GM12878 (cell line): Measurements from ENCODE around the gene EIF2S3B. TPM values are rescaled to one million over a fixed set of nuclear protein-coding genes. Genes with fewer than 3 reads are reported as not detected.

ENCODE experiments used
- CUX1 ChIP-seq: IDR thresholded peaks from 2 replicates; pipeline ENCODE4 v1.6.1; 2012; ENCODE audit warnings: improper control_type of control experiment, low read depth, low read length; ENCODE audit not compliant: insufficient replicate concordance
- PAX5 ChIP-seq: IDR thresholded peaks from 2 replicates; pipeline ENCODE4 v1.6.1; 2011; ENCODE audit warnings: low read depth, low read length, borderline replicate concordance
- polyA plus RNA-seq, 11 experiments: library from polyadenylated mRNA; depleted of rRNA in 4 of 11; unstranded in 6 of 11; stranded (reverse) in 5 of 11; fragments of >200 nt; fragmentation: Nextera tagmentation in 4 of 11; fragmentation: Illumina TruSeq in 1 of 11; extraction: Ambion mirVana in 4 of 11; extraction: Trizol in 1 of 11; gene quantifications; 1 replicate in 1 of 11; 2 replicates in 10 of 11; pipeline versions ENCODE4 v1.2.1 to v1.2.3, GENCODE V29; 2011 to 2016; ENCODE audit warnings: inconsistent platforms in 2 of 11, missing spikeins in 2 of 11, low read depth in 1 of 11
- small RNA-seq: library from RNA; depleted of rRNA; stranded (forward); fragments of <200 nt; gene quantifications from one replicate; pipeline ENCODE3, GENCODE V24; 2014
- total RNA-seq, 4 experiments: library from RNA; depleted of rRNA in 3 of 4; stranded (reverse); fragments of >200 nt in 3 of 4; fragmentation: Illumina TruSeq in 1 of 4; extraction: Trizol in 1 of 4; gene quantifications; 2 replicates each; pipeline versions ENCODE4 v1.2.1 to v1.2.3, GENCODE V29; 2013 to 2021

EIF2S3B gene
- total and polyA plus RNA-seq, 10 of the 15 experiments (the other 5 are each of a cell fraction or from before 2014, with no cell fraction given): 0.18 to 2.2 (median 1.4) TPM; not detected in 1

GRCh38 chr12:10557766-10558165, 52.1 kb downstream of the EIF2S3B start (continued):
- TF ChIP-seq PAX5 (peak; percentile 16; the same call in 1 of the 2 replicates), CUX1 (peak; percentile 24)

Small RNA genes lying within 50 kb of the gene (small RNA-seq; reads per million reads assigned to genes)
- gene SLC25A39P2: not detected

Other genes starting within 250 kb of the EIF2S3B start
Only the 7 nearest of the 9 such genes appear.
- 0.96 and 1.6 TPM in 2 replicates for gene KLRK1, start 115.8 kb upstream of the EIF2S3B start, total RNA-seq (2014; rRNA removed)
- 1.0 and 2.4 TPM in 2 replicates for gene KLRK1, start 115.8 kb upstream of the EIF2S3B start, total RNA-seq (2014; rRNA removed; fragmentation: Illumina TruSeq; extraction: Trizol)
- gene KLRK1, start 115.8 kb upstream of the EIF2S3B start, total RNA-seq (2021): 0.64 and 1.2 TPM in 2 replicates
- gene KLRK1, start 115.8 kb upstream of the EIF2S3B start, polyA plus RNA-seq (2011; rRNA removed): 0.24 and 0.31 TPM in 2 replicates
- 1.9 and 2.8 TPM in 2 replicates for gene KLRK1, start 115.8 kb upstream of the EIF2S3B start, polyA plus RNA-seq (2014; fragmentation: Illumina TruSeq; extraction: Trizol)
- gene KLRK1, start 115.8 kb upstream of the EIF2S3B start, polyA plus RNA-seq (2014; fragmentation: Nextera tagmentation; extraction: Ambion mirVana): 1 to 10 TPM in 1 of 2 experiments, under 1 TPM in 1; 0.88 to 1.5 TPM
- gene KLRK1, start 115.8 kb upstream of the EIF2S3B start, polyA plus RNA-seq (2014; rRNA removed): 0.61 and 2.0 TPM in 2 replicates
- gene KLRK1, start 115.8 kb upstream of the EIF2S3B start, polyA plus RNA-seq (2016; fragmentation: Nextera tagmentation; extraction: Ambion mirVana): under 1 TPM; 0.27 to 0.28 TPM
- not detected in 2 replicates for gene KLRC4, start 96.1 kb upstream of the EIF2S3B start, total RNA-seq (2014; rRNA removed)
- not detected in 2 replicates for gene KLRC4, start 96.1 kb upstream of the EIF2S3B start, total RNA-seq (2014; rRNA removed; fragmentation: Illumina TruSeq; extraction: Trizol)
- gene KLRC4, start 96.1 kb upstream of the EIF2S3B start, total RNA-seq (2021): not detected in 2 replicates
- gene KLRC4, start 96.1 kb upstream of the EIF2S3B start, polyA plus RNA-seq (2011; rRNA removed): not detected in 2 replicates
- gene KLRC4, start 96.1 kb upstream of the EIF2S3B start, polyA plus RNA-seq (2014; fragmentation: Illumina TruSeq; extraction: Trizol): 0.07 TPM in 1 of 2 replicates, not detected in the other
- under 1 TPM in 1 of 2 experiments, not detected in 1; 0.34 TPM for gene KLRC4, start 96.1 kb upstream of the EIF2S3B start, polyA plus RNA-seq (2014; fragmentation: Nextera tagmentation; extraction: Ambion mirVana)
- not detected in 2 replicates for gene KLRC4, start 96.1 kb upstream of the EIF2S3B start, polyA plus RNA-seq (2014; rRNA removed)
- gene KLRC4, start 96.1 kb upstream of the EIF2S3B start, polyA plus RNA-seq (2016; fragmentation: Nextera tagmentation; extraction: Ambion mirVana): not detected
- 0.60 TPM in 1 of 2 replicates, not detected in the other for gene KLRC3, start 85.3 kb upstream of the EIF2S3B start, total RNA-seq (2014; rRNA removed)
- gene KLRC3, start 85.3 kb upstream of the EIF2S3B start, total RNA-seq (2014; rRNA removed; fragmentation: Illumina TruSeq; extraction: Trizol): 0.22 TPM in 1 of 2 replicates, not detected in the other
- not detected in 2 replicates for gene KLRC3, start 85.3 kb upstream of the EIF2S3B start, total RNA-seq (2021)
- gene KLRC3, start 85.3 kb upstream of the EIF2S3B start, polyA plus RNA-seq (2011; rRNA removed): not detected in 2 replicates
- 0.09 TPM in 1 of 2 replicates, not detected in the other for gene KLRC3, start 85.3 kb upstream of the EIF2S3B start, polyA plus RNA-seq (2014; fragmentation: Illumina TruSeq; extraction: Trizol)
- under 1 TPM in 1 of 2 experiments, not detected in 1; 0.09 TPM for gene KLRC3, start 85.3 kb upstream of the EIF2S3B start, polyA plus RNA-seq (2014; fragmentation: Nextera tagmentation; extraction: Ambion mirVana)
- not detected in 2 replicates for gene KLRC3, start 85.3 kb upstream of the EIF2S3B start, polyA plus RNA-seq (2014; rRNA removed)
- gene KLRC3, start 85.3 kb upstream of the EIF2S3B start, polyA plus RNA-seq (2016; fragmentation: Nextera tagmentation; extraction: Ambion mirVana): not detected
- gene KLRC2, start 69.9 kb upstream of the EIF2S3B start, total RNA-seq (2014; rRNA removed): not detected in 2 replicates
- 0.40 TPM in 1 of 2 replicates, not detected in the other for gene KLRC2, start 69.9 kb upstream of the EIF2S3B start, total RNA-seq (2014; rRNA removed; fragmentation: Illumina TruSeq; extraction: Trizol)
- 0.43 TPM in 1 of 2 replicates, not detected in the other for gene KLRC2, start 69.9 kb upstream of the EIF2S3B start, total RNA-seq (2021)
- gene KLRC2, start 69.9 kb upstream of the EIF2S3B start, polyA plus RNA-seq (2011; rRNA removed): 0.19 TPM in 1 of 2 replicates, not detected in the other
- gene KLRC2, start 69.9 kb upstream of the EIF2S3B start, polyA plus RNA-seq (2014; fragmentation: Illumina TruSeq; extraction: Trizol): 0.15 and 0.51 TPM in 2 replicates
- gene KLRC2, start 69.9 kb upstream of the EIF2S3B start, polyA plus RNA-seq (2014; fragmentation: Nextera tagmentation; extraction: Ambion mirVana): under 1 TPM; 0.16 to 0.20 TPM
- not detected in 2 replicates for gene KLRC2, start 69.9 kb upstream of the EIF2S3B start, polyA plus RNA-seq (2014; rRNA removed)
- gene KLRC2, start 69.9 kb upstream of the EIF2S3B start, polyA plus RNA-seq (2016; fragmentation: Nextera tagmentation; extraction: Ambion mirVana): under 1 TPM in 1 of 2 experiments, not detected in 1; 0.35 TPM
- gene KLRC1, start 52.5 kb upstream of the EIF2S3B start, total RNA-seq (2014; rRNA removed): 0.11 TPM in 2 replicates
- 0.09 and 0.55 TPM in 2 replicates for gene KLRC1, start 52.5 kb upstream of the EIF2S3B start, total RNA-seq (2014; rRNA removed; fragmentation: Illumina TruSeq; extraction: Trizol)
- not detected in 2 replicates for gene KLRC1, start 52.5 kb upstream of the EIF2S3B start, total RNA-seq (2021)
- 0.04 and 0.20 TPM in 2 replicates for gene KLRC1, start 52.5 kb upstream of the EIF2S3B start, polyA plus RNA-seq (2011; rRNA removed)
- 0.17 and 0.56 TPM in 2 replicates for gene KLRC1, start 52.5 kb upstream of the EIF2S3B start, polyA plus RNA-seq (2014; fragmentation: Illumina TruSeq; extraction: Trizol)
- gene KLRC1, start 52.5 kb upstream of the EIF2S3B start, polyA plus RNA-seq (2014; fragmentation: Nextera tagmentation; extraction: Ambion mirVana): under 1 TPM; 0.15 to 0.60 TPM
- gene KLRC1, start 52.5 kb upstream of the EIF2S3B start, polyA plus RNA-seq (2014; rRNA removed): 0.05 and 0.33 TPM in 2 replicates
- under 1 TPM; 0.23 to 0.25 TPM for gene KLRC1, start 52.5 kb upstream of the EIF2S3B start, polyA plus RNA-seq (2016; fragmentation: Nextera tagmentation; extraction: Ambion mirVana)
- gene MAGOHB, start 107.7 kb downstream of the EIF2S3B start, total RNA-seq (2014; rRNA removed): 30.6 and 34.2 TPM in 2 replicates
- 49.9 and 54.6 TPM in 2 replicates for gene MAGOHB, start 107.7 kb downstream of the EIF2S3B start, total RNA-seq (2014; rRNA removed; fragmentation: Illumina TruSeq; extraction: Trizol)
- 41.9 and 43.0 TPM in 2 replicates for gene MAGOHB, start 107.7 kb downstream of the EIF2S3B start, total RNA-seq (2021)
- 35.7 and 54.6 TPM in 2 replicates for gene MAGOHB, start 107.7 kb downstream of the EIF2S3B start, polyA plus RNA-seq (2011; rRNA removed)
- gene MAGOHB, start 107.7 kb downstream of the EIF2S3B start, polyA plus RNA-seq (2014; fragmentation: Illumina TruSeq; extraction: Trizol): 30.9 and 39.6 TPM in 2 replicates
- 100 to 1,000 TPM; 151 to 161 TPM for gene MAGOHB, start 107.7 kb downstream of the EIF2S3B start, polyA plus RNA-seq (2014; fragmentation: Nextera tagmentation; extraction: Ambion mirVana)
- 53.1 and 55.9 TPM in 2 replicates for gene MAGOHB, start 107.7 kb downstream of the EIF2S3B start, polyA plus RNA-seq (2014; rRNA removed)
- gene MAGOHB, start 107.7 kb downstream of the EIF2S3B start, polyA plus RNA-seq (2016; fragmentation: Nextera tagmentation; extraction: Ambion mirVana): 100 to 1,000 TPM; 215 to 217 TPM
- gene STYK1, start 168.2 kb downstream of the EIF2S3B start, total RNA-seq (2014; rRNA removed): 0.71 and 0.73 TPM in 2 replicates
- gene STYK1, start 168.2 kb downstream of the EIF2S3B start, total RNA-seq (2014; rRNA removed; fragmentation: Illumina TruSeq; extraction: Trizol): 0.97 and 1.1 TPM in 2 replicates
- gene STYK1, start 168.2 kb downstream of the EIF2S3B start, total RNA-seq (2021): 0.48 and 1.0 TPM in 2 replicates
- gene STYK1, start 168.2 kb downstream of the EIF2S3B start, polyA plus RNA-seq (2011; rRNA removed): not detected in 2 replicates
- 1.2 TPM in 2 replicates for gene STYK1, start 168.2 kb downstream of the EIF2S3B start, polyA plus RNA-seq (2014; fragmentation: Illumina TruSeq; extraction: Trizol)
- under 1 TPM; 0.73 to 0.87 TPM for gene STYK1, start 168.2 kb downstream of the EIF2S3B start, polyA plus RNA-seq (2014; fragmentation: Nextera tagmentation; extraction: Ambion mirVana)
- gene STYK1, start 168.2 kb downstream of the EIF2S3B start, polyA plus RNA-seq (2014; rRNA removed): 0.78 and 0.84 TPM in 2 replicates
- gene STYK1, start 168.2 kb downstream of the EIF2S3B start, polyA plus RNA-seq (2016; fragmentation: Nextera tagmentation; extraction: Ambion mirVana): under 1 TPM; 0.62 to 0.82 TPM